Endothelial cell of umbilical vein (primary cell): ENCODE results near the gene MRNIP. TPM values are rescaled to one million over a fixed set of nuclear protein-coding genes. Genes with fewer than 3 reads are reported as not detected.

Experiments used
- BruUV-seq: library from RNA; stranded (reverse); fragments of 400-500 nt; replicated peaks from 2 replicates; lab custom pipeline; 2021; lab: Mats Ljungman, UMichigan
- CTCF ChIA-PET: fragments of 300-600, 350-600 bp; sonication (Branson Sonifier 250); formaldehyde crosslinking; loops from one replicate; lab custom pipeline; 2021; ENCODE audit warnings: antibody characterized with exemption, inconsistent platforms; lab: Charles Lee
- POLR2A ChIA-PET: fragments of 300-600, 350-600 bp; sonication (Branson Sonifier 250); formaldehyde crosslinking; loops from one replicate; lab custom pipeline; 2021; ENCODE audit warnings: antibody characterized with exemption, inconsistent platforms; lab: Charles Lee
- DNase-seq: peaks from one replicate; pipeline ENCODE4 v3.0.0-alpha.2; 2011; ENCODE audit warnings: low read depth, low spot score
- FAIRE-seq: peaks from 2 replicates; lab custom pipeline; 2011; peaks lifted over from hg19 to GRCh38; lab: Jason Lieb, UNC
- H2AFZ ChIP-seq: 2 replicates; pipeline ENCODE4 v1.6.0; 2012; ENCODE audit warnings: low read depth, low read length, control low read depth, inconsistent platforms
- H3K27ac ChIP-seq: 2 replicates; pipeline ENCODE4 v1.5.1; 2011; ENCODE audit warnings: low read depth, mild to moderate bottlenecking, control low read depth, low read length, moderate library complexity; ENCODE audit not compliant: insufficient read depth
- H3K27me3 ChIP-seq, 2 experiments: 2 replicates each; pipeline versions ENCODE4 v1.6.0 to v1.6.1; 2011; ENCODE audit warnings: low read length in 2 of 2, mixed read lengths in 1 of 2; ENCODE audit not compliant: control insufficient read depth in 2 of 2, insufficient read depth in 2 of 2
- H3K36me3 ChIP-seq, 2 experiments: 2 replicates in 1 of 2; 3 replicates in 1 of 2; pipeline ENCODE4 v1.5.1; 2011; ENCODE audit warnings: low read length in 2 of 2, mild to moderate bottlenecking in 1 of 2, moderate library complexity in 1 of 2; ENCODE audit not compliant: control insufficient read depth in 2 of 2, insufficient read depth in 2 of 2; ENCODE audit errors: extremely low read depth in 1 of 2
- H3K4me1 ChIP-seq: 3 replicates; pipeline ENCODE4 v1.5.1; 2011; ENCODE audit warnings: mild to moderate bottlenecking, low read length; ENCODE audit not compliant: control insufficient read depth, insufficient read depth; ENCODE audit errors: extremely low read depth
- H3K4me2 ChIP-seq: 2 replicates; pipeline ENCODE4 v1.6.1; 2011; ENCODE audit warnings: low read length, control low read depth, mixed read lengths; ENCODE audit not compliant: insufficient read depth
- H3K4me3 ChIP-seq, 3 experiments: fragments of 200-600 bp in 1 of 3; sonication (generic), shearing (Covaris generic) in 1 of 3; replicated peaks in 1 of 3; 2 replicates each; pipeline ENCODE4 v1.5.1; 2011 to 2016; ENCODE audit warnings: control low read depth in 3 of 3, low read length in 3 of 3, mild to moderate bottlenecking in 2 of 3, inconsistent platforms in 1 of 3, low read depth in 1 of 3, moderate library complexity in 1 of 3; ENCODE audit not compliant: insufficient read depth in 1 of 3
- H3K79me2 ChIP-seq: 2 replicates; pipeline ENCODE4 v1.6.0; 2012; ENCODE audit warnings: low read length, inconsistent platforms; ENCODE audit not compliant: control insufficient read depth, insufficient read depth
- H3K9ac ChIP-seq: replicated peaks from 2 replicates; pipeline ENCODE3; 2011; ENCODE audit warnings: low read length, control low read depth; ENCODE audit not compliant: insufficient read depth; ENCODE audit errors: extremely low read depth
- H3K9me1 ChIP-seq: replicated peaks from 3 replicates; pipeline ENCODE4 v1.6.0; 2011; ENCODE audit warnings: mild to moderate bottlenecking, low read length; ENCODE audit not compliant: control insufficient read depth, insufficient read depth; ENCODE audit errors: extremely low read depth
- H3K9me3 ChIP-seq: replicated peaks from 2 replicates; pipeline ENCODE4 v1.5.1; 2012; ENCODE audit warnings: low read length, inconsistent platforms; ENCODE audit not compliant: control insufficient read depth, insufficient read depth
- H4K20me1 ChIP-seq: replicated peaks from 2 replicates; pipeline ENCODE3; 2011; ENCODE audit warnings: mild to moderate bottlenecking, low read length; ENCODE audit not compliant: control insufficient read depth, insufficient read depth; ENCODE audit errors: extremely low read depth
- EZH2 ChIP-seq: IDR thresholded peaks from 2 replicates; pipeline ENCODE4 v1.6.1; 2012; ENCODE audit warnings: borderline replicate concordance, low read depth, mild to moderate bottlenecking, moderate library complexity, low read length, inconsistent platforms; ENCODE audit not compliant: severe bottlenecking
- FOS ChIP-seq: IDR thresholded peaks from 2 replicates; pipeline ENCODE4 v1.6.1; 2011; ENCODE audit warnings: mild to moderate bottlenecking, low read length, moderate library complexity, borderline replicate concordance; ENCODE audit not compliant: insufficient read depth
- GATA2 ChIP-seq: IDR thresholded peaks from 2 replicates; pipeline ENCODE4 v1.7.0; 2011; ENCODE audit warnings: low read depth, mild to moderate bottlenecking, moderate library complexity, mixed read lengths, low read length; ENCODE audit not compliant: insufficient read length, insufficient read depth
- JUN ChIP-seq: IDR thresholded peaks from 2 replicates; pipeline ENCODE4 v1.6.1; 2011; ENCODE audit warnings: borderline replicate concordance, low read depth; ENCODE audit not compliant: insufficient read length, insufficient read depth
- MYC ChIP-seq: IDR thresholded peaks from one replicate; pipeline ENCODE4 v1.6.1; 2011; ENCODE audit warnings: mild to moderate bottlenecking, low read depth, low read length
- POLR2A ChIP-seq: IDR thresholded peaks from 2 replicates; pipeline ENCODE4 v1.6.1; 2012; ENCODE audit warnings: low read depth, mild to moderate bottlenecking, control low read depth, low read length
- POLR2AphosphoS5 ChIP-seq: IDR thresholded peaks from 2 replicates; pipeline ENCODE4 v1.6.1; 2012; ENCODE audit warnings: low read depth, mild to moderate bottlenecking, control low read depth, low read length, moderate library complexity; ENCODE audit not compliant: insufficient read depth
- dilution Hi-C: fragments of 300-500 bp; cut with MboI; formaldehyde crosslinking; loops from one replicate; pipeline ENCODE4 v1.15.0; 2019; ENCODE audit warnings: low sequenced_read_pairs; ENCODE audit not compliant: extremely low pct_ligation_motif_present
- intact Hi-C: fragments of 100-400 bp; cut with micrococcal nuclease; formaldehyde crosslinking; loops from one replicate; pipeline ENCODE4 v1.10.0; 2022
- polyA plus RNA-seq, 4 experiments: library from polyadenylated mRNA; depleted of rRNA in 3 of 4; stranded (reverse) in 3 of 4; unstranded in 1 of 4; fragments of >200 nt; gene quantifications; 2 replicates each; pipeline versions ENCODE4 v1.2.1 to v1.2.3, GENCODE V29; 2011 to 2012; ENCODE audit warnings: missing spikeins in 1 of 4
- total RNA-seq: library from RNA; stranded (reverse); gene quantifications from 2 replicates; pipeline ENCODE4 v1.2.3, GENCODE V29; 2021
- TF ChIP-seq, protein P1 (sequence below), 2 donors: IDR thresholded peaks; 1 replicate in 1 of 2; 2 replicates in 1 of 2; pipeline ENCODE4 v1.5.1; 2011; ENCODE audit warnings: low read length in 2 of 2, mild to moderate bottlenecking in 2 of 2, moderate library complexity in 2 of 2, control low read depth in 1 of 2, inconsistent platforms in 1 of 2, low read depth in 1 of 2; ENCODE audit not compliant: insufficient read depth in 1 of 2; ENCODE audit errors: extremely low read depth in 1 of 2
- TF ChIP-seq, protein P2 (sequence below): IDR thresholded peaks from 2 replicates; pipeline ENCODE4 v1.6.1; 2011; ENCODE audit not compliant: insufficient read depth, insufficient read length

MRNIP gene
- total and polyA plus RNA-seq, 2 donors (not counting 3 experiments of a cell fraction or from before 2014, with no cell fraction given): 17.1 to 19.1 TPM

DNA sequence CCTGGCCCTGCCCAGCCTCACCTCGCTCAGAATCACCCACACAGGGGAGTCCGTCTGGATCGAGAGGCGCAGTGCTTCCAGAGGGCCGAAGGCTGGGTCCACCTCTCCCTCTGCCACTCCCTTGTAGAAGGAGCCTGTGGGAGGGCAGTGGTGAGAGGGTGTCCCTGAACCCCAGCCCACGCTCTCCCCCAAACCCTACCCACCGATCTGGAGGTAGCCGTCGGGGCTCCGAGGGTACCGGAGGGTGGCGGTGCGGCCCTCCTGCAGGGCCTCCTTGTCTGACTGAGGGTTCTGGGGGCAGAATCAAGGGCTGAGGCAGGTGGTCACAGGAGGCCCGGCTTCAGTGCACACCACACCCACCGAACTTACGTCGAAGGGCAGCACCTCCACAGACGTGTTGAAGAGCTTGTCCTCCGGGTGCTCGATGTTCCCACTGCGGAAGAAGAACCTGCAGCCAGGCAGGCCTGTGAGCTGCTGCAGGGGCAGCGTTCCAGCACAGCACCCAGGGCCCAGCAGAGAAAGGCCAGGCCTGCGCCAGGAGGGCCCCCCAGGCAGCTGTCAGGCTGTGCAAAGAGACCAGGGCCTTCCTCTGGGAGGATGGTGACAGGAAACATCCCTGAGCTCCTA, 60.4 kb downstream of the MRNIP start:
- H3K4me1 ChIP-seq: peaks cover 10% of the 10 kb centered on the region
- H3K4me3 ChIP-seq: no peak overlapping the region
- no peak overlapping the region for H3K27ac ChIP-seq
- no peaks in the 10 kb centered on the region for H4K20me1 ChIP-seq
- no peak overlapping the region for H3K4me2 ChIP-seq
- TF ChIP-seq JUN: no peak
- TF ChIP-seq, protein P1, sequence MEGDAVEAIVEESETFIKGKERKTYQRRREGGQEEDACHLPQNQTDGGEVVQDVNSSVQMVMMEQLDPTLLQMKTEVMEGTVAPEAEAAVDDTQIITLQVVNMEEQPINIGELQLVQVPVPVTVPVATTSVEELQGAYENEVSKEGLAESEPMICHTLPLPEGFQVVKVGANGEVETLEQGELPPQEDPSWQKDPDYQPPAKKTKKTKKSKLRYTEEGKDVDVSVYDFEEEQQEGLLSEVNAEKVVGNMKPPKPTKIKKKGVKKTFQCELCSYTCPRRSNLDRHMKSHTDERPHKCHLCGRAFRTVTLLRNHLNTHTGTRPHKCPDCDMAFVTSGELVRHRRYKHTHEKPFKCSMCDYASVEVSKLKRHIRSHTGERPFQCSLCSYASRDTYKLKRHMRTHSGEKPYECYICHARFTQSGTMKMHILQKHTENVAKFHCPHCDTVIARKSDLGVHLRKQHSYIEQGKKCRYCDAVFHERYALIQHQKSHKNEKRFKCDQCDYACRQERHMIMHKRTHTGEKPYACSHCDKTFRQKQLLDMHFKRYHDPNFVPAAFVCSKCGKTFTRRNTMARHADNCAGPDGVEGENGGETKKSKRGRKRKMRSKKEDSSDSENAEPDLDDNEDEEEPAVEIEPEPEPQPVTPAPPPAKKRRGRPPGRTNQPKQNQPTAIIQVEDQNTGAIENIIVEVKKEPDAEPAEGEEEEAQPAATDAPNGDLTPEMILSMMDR (IDR thresholded peaks at IDR 0.05; ENCODE audit: extremely low read depth in 1 of 2, insufficient read depth in 1 of 2, low read depth in 1 of 2, low read length in 2 of 2): no peak
- TF ChIP-seq, protein P2, sequence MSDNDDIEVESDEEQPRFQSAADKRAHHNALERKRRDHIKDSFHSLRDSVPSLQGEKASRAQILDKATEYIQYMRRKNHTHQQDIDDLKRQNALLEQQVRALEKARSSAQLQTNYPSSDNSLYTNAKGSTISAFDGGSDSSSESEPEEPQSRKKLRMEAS: no peak
- TF ChIP-seq FOS: no peak
- TF ChIP-seq GATA2: no peak
- TF ChIP-seq MYC: no peak
- no peak for TF ChIP-seq EZH2
- no peak for TF ChIP-seq POLR2A
- TF ChIP-seq POLR2AphosphoS5: no peak
- no peaks in the 10 kb centered on the region for H3K27me3 ChIP-seq
- intact Hi-C loops: loop anchor here (10.0 kb wide), 1 partner anchor 133 kb away; no protein-coding TSS in a partner anchor
- BruUV-seq: no TSS peak
- H3K9ac ChIP-seq: no peak overlapping the region
- no peak for FAIRE-seq
- H3K9me1 ChIP-seq: no peaks in the 10 kb centered on the region
- POLR2A ChIA-PET: no interaction called here
- DNase-seq: no peak
- CTCF ChIA-PET: interaction anchor here (8.8 kb wide), 1 partner anchor 35 kb away, joined by 103 read pairs; no protein-coding TSS in a partner anchor
- no peaks in the 10 kb centered on the region for H3K9me3 ChIP-seq
- peaks cover 6% of the 10 kb centered on the region for H3K79me2 ChIP-seq
- dilution Hi-C loops: no loop called here
- no peak overlapping the region for H2AFZ ChIP-seq
- H3K36me3 ChIP-seq: peaks cover 10 to 41% of the 10 kb centered on the region in 2 experiments
